Liver (tissue), 3 donors: ENCODE measurements around the gene CNTN3.

Experiments
- CTCF ChIP-seq: fragments of 150-350 bp; IDR thresholded peaks from 2 replicates; pipeline ENCODE4 v1.5.1; 2017; ENCODE audit warnings: improper control_type of control experiment, low read depth, low read length; ENCODE audit not compliant: missing input control
- EGR1 ChIP-seq, 2 donors: IDR thresholded peaks; 2 replicates each; pipeline ENCODE4 v1.6.1; 2016 to 2018; ENCODE audit warnings: antibody characterized with exemption in 2 of 2, low read depth in 2 of 2
- FOXA1 ChIP-seq: IDR thresholded peaks from 2 replicates; pipeline ENCODE4 v1.6.1; 2016; ENCODE audit warnings: antibody characterized with exemption
- JUND ChIP-seq, 2 donors: IDR thresholded peaks; 2 replicates each; pipeline ENCODE4 v1.6.1; 2016; ENCODE audit warnings: antibody characterized with exemption in 2 of 2
- RAD21 ChIP-seq, 2 donors: IDR thresholded peaks; 2 replicates each; pipeline ENCODE4 v1.6.1; 2016; ENCODE audit warnings: antibody characterized with exemption in 2 of 2, mild to moderate bottlenecking in 2 of 2
- RXRA ChIP-seq, 2 donors: IDR thresholded peaks; 2 replicates each; pipeline ENCODE4 v1.6.1; 2017 to 2018; ENCODE audit warnings: antibody characterized with exemption in 2 of 2, mild to moderate bottlenecking in 1 of 2
- SP1 ChIP-seq: IDR thresholded peaks from 2 replicates; pipeline ENCODE4 v1.6.1; 2018; ENCODE audit warnings: antibody characterized with exemption, mild to moderate bottlenecking
- TAF1 ChIP-seq: conservative IDR thresholded peaks from 2 replicates; pipeline ENCODE4 v1.6.1; 2016; ENCODE audit warnings: antibody characterized with exemption, mild to moderate bottlenecking
- YY1 ChIP-seq: IDR thresholded peaks from 2 replicates; pipeline ENCODE4 v1.6.1; 2016; ENCODE audit warnings: antibody characterized with exemption, mild to moderate bottlenecking
- TF ChIP-seq, protein P1 (sequence below): IDR thresholded peaks from 2 replicates; pipeline ENCODE4 v1.6.1; 2016; ENCODE audit warnings: antibody characterized with exemption, mild to moderate bottlenecking
- donor health status: healthy.
- donor health status: healthy.

DNA sequence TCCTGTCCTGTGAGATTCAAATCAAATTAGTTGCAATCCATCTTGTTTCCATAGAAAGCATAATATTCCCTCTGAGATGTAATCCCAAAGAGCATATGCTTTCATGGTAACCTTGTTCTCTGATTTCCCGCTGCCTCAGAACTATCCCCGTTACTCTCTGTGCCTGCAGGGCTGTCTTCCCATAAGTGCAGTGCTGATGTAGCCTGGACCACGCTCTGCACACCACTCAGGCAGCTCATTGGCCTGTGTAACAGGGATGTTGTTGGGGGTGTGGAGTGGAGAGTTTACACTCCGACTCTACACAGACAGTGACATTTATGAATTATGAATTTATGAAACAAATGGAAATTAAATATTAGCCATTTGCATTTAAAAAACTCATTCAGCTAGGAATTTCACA is 33.6 kb upstream of the CNTN3 start:
- no peak for TF ChIP-seq SP1
- TF ChIP-seq, protein P1, sequence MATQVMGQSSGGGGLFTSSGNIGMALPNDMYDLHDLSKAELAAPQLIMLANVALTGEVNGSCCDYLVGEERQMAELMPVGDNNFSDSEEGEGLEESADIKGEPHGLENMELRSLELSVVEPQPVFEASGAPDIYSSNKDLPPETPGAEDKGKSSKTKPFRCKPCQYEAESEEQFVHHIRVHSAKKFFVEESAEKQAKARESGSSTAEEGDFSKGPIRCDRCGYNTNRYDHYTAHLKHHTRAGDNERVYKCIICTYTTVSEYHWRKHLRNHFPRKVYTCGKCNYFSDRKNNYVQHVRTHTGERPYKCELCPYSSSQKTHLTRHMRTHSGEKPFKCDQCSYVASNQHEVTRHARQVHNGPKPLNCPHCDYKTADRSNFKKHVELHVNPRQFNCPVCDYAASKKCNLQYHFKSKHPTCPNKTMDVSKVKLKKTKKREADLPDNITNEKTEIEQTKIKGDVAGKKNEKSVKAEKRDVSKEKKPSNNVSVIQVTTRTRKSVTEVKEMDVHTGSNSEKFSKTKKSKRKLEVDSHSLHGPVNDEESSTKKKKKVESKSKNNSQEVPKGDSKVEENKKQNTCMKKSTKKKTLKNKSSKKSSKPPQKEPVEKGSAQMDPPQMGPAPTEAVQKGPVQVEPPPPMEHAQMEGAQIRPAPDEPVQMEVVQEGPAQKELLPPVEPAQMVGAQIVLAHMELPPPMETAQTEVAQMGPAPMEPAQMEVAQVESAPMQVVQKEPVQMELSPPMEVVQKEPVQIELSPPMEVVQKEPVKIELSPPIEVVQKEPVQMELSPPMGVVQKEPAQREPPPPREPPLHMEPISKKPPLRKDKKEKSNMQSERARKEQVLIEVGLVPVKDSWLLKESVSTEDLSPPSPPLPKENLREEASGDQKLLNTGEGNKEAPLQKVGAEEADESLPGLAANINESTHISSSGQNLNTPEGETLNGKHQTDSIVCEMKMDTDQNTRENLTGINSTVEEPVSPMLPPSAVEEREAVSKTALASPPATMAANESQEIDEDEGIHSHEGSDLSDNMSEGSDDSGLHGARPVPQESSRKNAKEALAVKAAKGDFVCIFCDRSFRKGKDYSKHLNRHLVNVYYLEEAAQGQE = no peak
- TF ChIP-seq CTCF = no peak
- TF ChIP-seq YY1 = no peak
- no peak for TF ChIP-seq TAF1
- no peak for TF ChIP-seq EGR1 (IDR thresholded peaks at IDR 0.05; ENCODE audit: low read depth in 2 of 2)
- TF ChIP-seq FOXA1 = no peak
- TF ChIP-seq JUND (IDR thresholded peaks at IDR 0.05) = no peak
- TF ChIP-seq RAD21 (IDR thresholded peaks at IDR 0.05) = no peak
- no peak for TF ChIP-seq RXRA (IDR thresholded peaks at IDR 0.05)
